Left ventricle myocardium inferior (tissue), 1 donor: ENCODE results near the gene TSBP1. TPM values are rescaled to one million over a fixed set of nuclear protein-coding genes. Genes with fewer than 3 reads are reported as not detected.
"Not testable (repeated sequence)": the region's sequence is repeated elsewhere in the genome, so short reads cannot be mapped to it uniquely, and the experiment has no call there.

Experiments used
- DNase-seq: peaks from one replicate; pipeline ENCODE4 v3.0.0-alpha.2; 2020
- H3K27ac ChIP-seq: fragments of 200-600 bp; replicated peaks from 2 replicates; pipeline ENCODE4 v1.8.0; 2021
- H3K27me3 ChIP-seq: fragments of 200-600 bp; 2 replicates; pipeline ENCODE4 v1.8.0; 2021; ENCODE audit warnings: low read depth
- H3K36me3 ChIP-seq: fragments of 200-600 bp; 2 replicates; pipeline ENCODE4 v1.8.0; 2021
- H3K4me1 ChIP-seq: fragments of 200-600 bp; 2 replicates; pipeline ENCODE4 v1.8.0; 2021
- H3K4me3 ChIP-seq: fragments of 200-600 bp; 2 replicates; pipeline ENCODE4 v1.8.0; 2021; ENCODE audit warnings: mild to moderate bottlenecking, moderate library complexity
- H3K9me3 ChIP-seq: fragments of 200-600 bp; replicated peaks from 2 replicates; pipeline ENCODE4 v1.8.0; 2021
- CTCF ChIP-seq: fragments of 200-600 bp; IDR thresholded peaks from 2 replicates; pipeline ENCODE4 v1.8.0; 2021; ENCODE audit warnings: antibody characterized with exemption, mild to moderate bottlenecking, borderline replicate concordance
- intact Hi-C: fragments of 100-400 bp; cut with micrococcal nuclease; formaldehyde crosslinking; loops from one replicate; pipeline ENCODE4 v1.11.0; 2022
- total RNA-seq: library from RNA; stranded (reverse); fragmentation: NEBNext Ultra II Directional; extraction: Animal tissue kit (Norgen Biotek cat#: 25700); gene quantifications from one replicate; pipeline ENCODE4 v1.2.1, GENCODE V29; 2021
- donor health status: DM: no; HTN: yes; CAD: no; lungs with severe emphysema.

The TSBP1 gene
- total RNA-seq, 1 donor from 2014 or later, result not detected

GRCh38 chr6:32318501-32318900 is 53.2 kb downstream of the TSBP1 start:
- no peak for DNase-seq
- Histone ChIP-seq H3K27me3 (no peaks in the 10 kb centered on the region), H3K9me3 (no peaks in the 10 kb centered on the region), H3K4me1 (no peaks in the 10 kb centered on the region), H3K4me3 (no peak overlapping the region), H3K27ac (no peak overlapping the region), H3K36me3 (no peaks in the 10 kb centered on the region)
- no peak for TF ChIP-seq CTCF
- intact Hi-C loops, result no loop called here

- intact Hi-C loops, result no loop called here
- no peaks in the 10 kb centered on the region for H3K9me3 ChIP-seq
- no peak overlapping the region for H3K4me3 ChIP-seq
- no peaks in the 10 kb centered on the region for H3K4me1 ChIP-seq
- H3K36me3 ChIP-seq, result no peaks in the 10 kb centered on the region
- DNase-seq, result no peak
- H3K27me3 ChIP-seq, result no peaks in the 10 kb centered on the region
- H3K27ac ChIP-seq, result no peak overlapping the region
- TF ChIP-seq CTCF, result no peak
These were observed 54.2 kb downstream of the TSBP1 start for GRCh38 chr6:32317541-32317940.

GRCh38 chr6:32313964-32314363 is 57.7 kb downstream of the TSBP1 start:
- H3K27me3 ChIP-seq, result no peaks in the 10 kb centered on the region
- no peak overlapping the region for H3K4me3 ChIP-seq
- H3K4me1 ChIP-seq, result no peaks in the 10 kb centered on the region
- no peaks in the 10 kb centered on the region for H3K9me3 ChIP-seq
- no peak for TF ChIP-seq CTCF
- intact Hi-C loops, result no loop called here
- DNase-seq, result no peak
- H3K27ac ChIP-seq, result no peak overlapping the region
- no peaks in the 10 kb centered on the region for H3K36me3 ChIP-seq

GRCh38 chr6:32298632-32299336 is 72.9 kb downstream of the TSBP1 start:
- H3K27ac ChIP-seq, result no peak overlapping the region
- H3K9me3 ChIP-seq, result no peaks in the 10 kb centered on the region
- intact Hi-C loops, result no loop called here
- peaks cover 12% of the 10 kb centered on the region for H3K27me3 ChIP-seq
- no peaks in the 10 kb centered on the region for H3K4me1 ChIP-seq
- no peak for TF ChIP-seq CTCF
- no peak overlapping the region for H3K4me3 ChIP-seq
- DNase-seq, result no peak
- no peaks in the 10 kb centered on the region for H3K36me3 ChIP-seq

GRCh38 chr6:32294980-32295379 is 76.7 kb downstream of the TSBP1 start:
- intact Hi-C loops, H3K9me3 ChIP-seq, H3K4me3 ChIP-seq, DNase-seq, H3K27ac ChIP-seq, H3K36me3 ChIP-seq, H3K4me1 ChIP-seq: not testable (repeated sequence)
- H3K27me3 ChIP-seq, result peaks cover 19% of the 10 kb centered on the region

- no peak for DNase-seq
- peaks cover 19% of the 10 kb centered on the region for H3K27me3 ChIP-seq
- no peak overlapping the region for H3K27ac ChIP-seq
- H3K4me1 ChIP-seq, result peaks cover 5% of the 10 kb centered on the region
- no peak for TF ChIP-seq CTCF
- no peak overlapping the region for H3K4me3 ChIP-seq
- intact Hi-C loops, result no loop called here
- H3K9me3 ChIP-seq, result no peaks in the 10 kb centered on the region
- H3K36me3 ChIP-seq, result no peaks in the 10 kb centered on the region
These were observed 77.1 kb downstream of the TSBP1 start for GRCh38 chr6:32294566-32294965.
